K562 (cell line): ENCODE measurements around the gene TAGLN3. TPM values are rescaled to one million over a fixed set of nuclear protein-coding genes. Genes with fewer than 3 reads are reported as not detected.

Experiments
- COPS2 ChIP-seq: fragments of 450-650 bp; conservative IDR thresholded peaks from 2 replicates; pipeline ENCODE4 v1.6.1; 2016; ENCODE audit warnings: mild to moderate bottlenecking, moderate library complexity
- KDM2B ChIP-seq: fragments of 250-450 bp; sonication (Bioruptor Pico); IDR thresholded peaks from 2 replicates; pipeline ENCODE4 v1.8.0; 2021; ENCODE audit warnings: mild to moderate bottlenecking, moderate library complexity
- RBM25 ChIP-seq: fragments of 200-400 bp; formaldehyde crosslinking; IDR thresholded peaks from 2 replicates; pipeline ENCODE4 v1.6.1; 2018; ENCODE audit warnings: low read length, low read depth, moderate library complexity; ENCODE audit not compliant: severe bottlenecking
- SP1 ChIP-seq: sonication (generic); formaldehyde crosslinking; IDR thresholded peaks from 2 replicates; pipeline ENCODE4 v1.8.1; 2022; ENCODE audit warnings: mild to moderate bottlenecking, missing genetic modification reagents
- polyA plus RNA-seq, 8 experiments: library from polyadenylated mRNA; depleted of rRNA in 4 of 8; stranded (reverse) in 5 of 8; unstranded in 3 of 8; fragments of >200 nt; fragmentation: Nextera tagmentation in 2 of 8; fragmentation: Illumina TruSeq in 1 of 8; extraction: Ambion mirVana in 2 of 8; extraction: Trizol in 1 of 8; gene quantifications; 2 replicates each; pipeline versions ENCODE4 v1.2.1 to v1.2.3, GENCODE V29; 2011 to 2014; ENCODE audit warnings: inconsistent platforms in 1 of 8, missing spikeins in 1 of 8
- total RNA-seq, 7 experiments: library from RNA; depleted of rRNA in 6 of 7; stranded (reverse); fragments of >200 nt in 6 of 7; fragmentation: Illumina TruSeq in 2 of 7; extraction: Trizol in 2 of 7; gene quantifications; 2 replicates each; pipeline versions ENCODE4 v1.2.1 to v1.2.3, GENCODE V29; 2011 to 2021; ENCODE audit warnings: low replicate concordance in 1 of 7
- TF ChIP-seq, protein P1 (sequence below): fragments of 200-600 bp; sonication (generic); IDR thresholded peaks from one replicate; pipeline ENCODE4 v1.6.1; 2012; ENCODE audit warnings: mild to moderate bottlenecking, low read depth, low read length, inconsistent platforms

Gene TAGLN3
- total and polyA plus RNA-seq, 9 of the 15 experiments (the other 6 are each of a cell fraction or from before 2014, with no cell fraction given), result 0.06 TPM; not detected in 7

DNA sequence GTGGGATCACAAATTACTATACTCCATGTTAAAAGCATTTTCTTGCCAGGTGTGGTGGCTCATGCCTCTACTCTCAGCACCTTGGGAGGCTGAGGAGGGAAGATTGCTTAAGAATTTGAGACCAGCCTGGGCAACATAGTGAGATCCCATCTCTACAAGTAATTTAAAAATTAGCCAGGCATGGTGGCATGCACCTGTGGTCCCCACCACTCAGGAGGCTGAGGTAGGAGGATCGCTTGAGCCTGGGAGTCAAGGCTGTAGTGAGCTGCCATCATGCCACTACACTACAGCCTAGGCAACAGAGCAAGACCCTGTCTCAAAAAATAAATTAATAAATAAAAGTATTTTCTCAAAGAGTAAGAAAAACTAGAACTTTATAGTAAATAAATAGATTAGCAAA, 42.8 kb upstream of the TAGLN3 start (continued):
- TF ChIP-seq COPS2 (no peak), RBM25 (no peak), SP1 (CRISPR knock-in tag) (no peak), KDM2B (CRISPR knock-in tag) (no peak)
- TF ChIP-seq, protein P1, sequence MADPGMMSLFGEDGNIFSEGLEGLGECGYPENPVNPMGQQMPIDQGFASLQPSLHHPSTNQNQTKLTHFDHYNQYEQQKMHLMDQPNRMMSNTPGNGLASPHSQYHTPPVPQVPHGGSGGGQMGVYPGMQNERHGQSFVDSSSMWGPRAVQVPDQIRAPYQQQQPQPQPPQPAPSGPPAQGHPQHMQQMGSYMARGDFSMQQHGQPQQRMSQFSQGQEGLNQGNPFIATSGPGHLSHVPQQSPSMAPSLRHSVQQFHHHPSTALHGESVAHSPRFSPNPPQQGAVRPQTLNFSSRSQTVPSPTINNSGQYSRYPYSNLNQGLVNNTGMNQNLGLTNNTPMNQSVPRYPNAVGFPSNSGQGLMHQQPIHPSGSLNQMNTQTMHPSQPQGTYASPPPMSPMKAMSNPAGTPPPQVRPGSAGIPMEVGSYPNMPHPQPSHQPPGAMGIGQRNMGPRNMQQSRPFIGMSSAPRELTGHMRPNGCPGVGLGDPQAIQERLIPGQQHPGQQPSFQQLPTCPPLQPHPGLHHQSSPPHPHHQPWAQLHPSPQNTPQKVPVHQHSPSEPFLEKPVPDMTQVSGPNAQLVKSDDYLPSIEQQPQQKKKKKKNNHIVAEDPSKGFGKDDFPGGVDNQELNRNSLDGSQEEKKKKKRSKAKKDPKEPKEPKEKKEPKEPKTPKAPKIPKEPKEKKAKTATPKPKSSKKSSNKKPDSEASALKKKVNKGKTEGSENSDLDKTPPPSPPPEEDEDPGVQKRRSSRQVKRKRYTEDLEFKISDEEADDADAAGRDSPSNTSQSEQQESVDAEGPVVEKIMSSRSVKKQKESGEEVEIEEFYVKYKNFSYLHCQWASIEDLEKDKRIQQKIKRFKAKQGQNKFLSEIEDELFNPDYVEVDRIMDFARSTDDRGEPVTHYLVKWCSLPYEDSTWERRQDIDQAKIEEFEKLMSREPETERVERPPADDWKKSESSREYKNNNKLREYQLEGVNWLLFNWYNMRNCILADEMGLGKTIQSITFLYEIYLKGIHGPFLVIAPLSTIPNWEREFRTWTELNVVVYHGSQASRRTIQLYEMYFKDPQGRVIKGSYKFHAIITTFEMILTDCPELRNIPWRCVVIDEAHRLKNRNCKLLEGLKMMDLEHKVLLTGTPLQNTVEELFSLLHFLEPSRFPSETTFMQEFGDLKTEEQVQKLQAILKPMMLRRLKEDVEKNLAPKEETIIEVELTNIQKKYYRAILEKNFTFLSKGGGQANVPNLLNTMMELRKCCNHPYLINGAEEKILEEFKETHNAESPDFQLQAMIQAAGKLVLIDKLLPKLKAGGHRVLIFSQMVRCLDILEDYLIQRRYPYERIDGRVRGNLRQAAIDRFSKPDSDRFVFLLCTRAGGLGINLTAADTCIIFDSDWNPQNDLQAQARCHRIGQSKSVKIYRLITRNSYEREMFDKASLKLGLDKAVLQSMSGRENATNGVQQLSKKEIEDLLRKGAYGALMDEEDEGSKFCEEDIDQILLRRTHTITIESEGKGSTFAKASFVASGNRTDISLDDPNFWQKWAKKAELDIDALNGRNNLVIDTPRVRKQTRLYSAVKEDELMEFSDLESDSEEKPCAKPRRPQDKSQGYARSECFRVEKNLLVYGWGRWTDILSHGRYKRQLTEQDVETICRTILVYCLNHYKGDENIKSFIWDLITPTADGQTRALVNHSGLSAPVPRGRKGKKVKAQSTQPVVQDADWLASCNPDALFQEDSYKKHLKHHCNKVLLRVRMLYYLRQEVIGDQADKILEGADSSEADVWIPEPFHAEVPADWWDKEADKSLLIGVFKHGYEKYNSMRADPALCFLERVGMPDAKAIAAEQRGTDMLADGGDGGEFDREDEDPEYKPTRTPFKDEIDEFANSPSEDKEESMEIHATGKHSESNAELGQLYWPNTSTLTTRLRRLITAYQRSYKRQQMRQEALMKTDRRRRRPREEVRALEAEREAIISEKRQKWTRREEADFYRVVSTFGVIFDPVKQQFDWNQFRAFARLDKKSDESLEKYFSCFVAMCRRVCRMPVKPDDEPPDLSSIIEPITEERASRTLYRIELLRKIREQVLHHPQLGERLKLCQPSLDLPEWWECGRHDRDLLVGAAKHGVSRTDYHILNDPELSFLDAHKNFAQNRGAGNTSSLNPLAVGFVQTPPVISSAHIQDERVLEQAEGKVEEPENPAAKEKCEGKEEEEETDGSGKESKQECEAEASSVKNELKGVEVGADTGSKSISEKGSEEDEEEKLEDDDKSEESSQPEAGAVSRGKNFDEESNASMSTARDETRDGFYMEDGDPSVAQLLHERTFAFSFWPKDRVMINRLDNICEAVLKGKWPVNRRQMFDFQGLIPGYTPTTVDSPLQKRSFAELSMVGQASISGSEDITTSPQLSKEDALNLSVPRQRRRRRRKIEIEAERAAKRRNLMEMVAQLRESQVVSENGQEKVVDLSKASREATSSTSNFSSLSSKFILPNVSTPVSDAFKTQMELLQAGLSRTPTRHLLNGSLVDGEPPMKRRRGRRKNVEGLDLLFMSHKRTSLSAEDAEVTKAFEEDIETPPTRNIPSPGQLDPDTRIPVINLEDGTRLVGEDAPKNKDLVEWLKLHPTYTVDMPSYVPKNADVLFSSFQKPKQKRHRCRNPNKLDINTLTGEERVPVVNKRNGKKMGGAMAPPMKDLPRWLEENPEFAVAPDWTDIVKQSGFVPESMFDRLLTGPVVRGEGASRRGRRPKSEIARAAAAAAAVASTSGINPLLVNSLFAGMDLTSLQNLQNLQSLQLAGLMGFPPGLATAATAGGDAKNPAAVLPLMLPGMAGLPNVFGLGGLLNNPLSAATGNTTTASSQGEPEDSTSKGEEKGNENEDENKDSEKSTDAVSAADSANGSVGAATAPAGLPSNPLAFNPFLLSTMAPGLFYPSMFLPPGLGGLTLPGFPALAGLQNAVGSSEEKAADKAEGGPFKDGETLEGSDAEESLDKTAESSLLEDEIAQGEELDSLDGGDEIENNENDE, result no peak
